GM12878 (cell line): ENCODE results near the gene KMT2E. TPM values are rescaled to one million over a fixed set of nuclear protein-coding genes. Genes with fewer than 3 reads are reported as not detected.

Source experiments
- ATF2 ChIP-seq: IDR thresholded peaks from 2 replicates; pipeline ENCODE4 v1.6.1; 2012; ENCODE audit warnings: low read length, inconsistent platforms
- BCLAF1 ChIP-seq: fragments of 450-650 bp; IDR thresholded peaks from 2 replicates; pipeline ENCODE4 v1.6.1; 2017; ENCODE audit warnings: antibody characterized with exemption, mild to moderate bottlenecking, moderate library complexity
- CREM ChIP-seq: IDR thresholded peaks from 2 replicates; pipeline ENCODE4 v1.6.1; 2014; ENCODE audit warnings: antibody characterized with exemption, low read depth
- EED ChIP-seq: sonication (generic); IDR thresholded peaks from 2 replicates; pipeline ENCODE4 v1.6.1; 2016; ENCODE audit warnings: antibody characterized with exemption, low read depth
- EGR1 ChIP-seq, 2 experiments: IDR thresholded peaks; 1 replicate in 1 of 2; 2 replicates in 1 of 2; pipeline ENCODE4 v1.6.1; 2011 to 2012; ENCODE audit warnings: low read depth in 2 of 2, low read length in 2 of 2, borderline replicate concordance in 1 of 2, mild to moderate bottlenecking in 1 of 2, moderate library complexity in 1 of 2
- EZH2 ChIP-seq: IDR thresholded peaks from 2 replicates; pipeline ENCODE4 v1.6.1; 2012; ENCODE audit warnings: low read depth, mild to moderate bottlenecking, control low read depth, inconsistent platforms, low read length, borderline replicate concordance; ENCODE audit not compliant: control insufficient read depth
- FOS ChIP-seq: IDR thresholded peaks from 3 replicates; pipeline ENCODE4 v1.6.1; 2011; ENCODE audit warnings: borderline replicate concordance; ENCODE audit not compliant: insufficient read length; ENCODE audit errors: extremely low read depth
- MLLT1 ChIP-seq: fragments of 450-650 bp; IDR thresholded peaks from 2 replicates; pipeline ENCODE4 v1.6.1; 2016; ENCODE audit warnings: mild to moderate bottlenecking
- NR2F1 ChIP-seq: fragments of 450-650 bp; conservative IDR thresholded peaks from 2 replicates; pipeline ENCODE4 v1.6.1; 2017; ENCODE audit warnings: mild to moderate bottlenecking
- PAX5 ChIP-seq: IDR thresholded peaks from 2 replicates; pipeline ENCODE4 v1.6.1; 2011; ENCODE audit warnings: low read depth, low read length, borderline replicate concordance
- PBX3 ChIP-seq: IDR thresholded peaks from 2 replicates; pipeline ENCODE4 v1.6.1; 2011; ENCODE audit warnings: mild to moderate bottlenecking, low read depth, low read length, moderate library complexity; ENCODE audit not compliant: insufficient replicate concordance
- PML ChIP-seq: IDR thresholded peaks from 2 replicates; pipeline ENCODE4 v1.6.1; 2012; ENCODE audit warnings: low read length, inconsistent platforms
- POLR2A ChIP-seq: IDR thresholded peaks from 2 replicates; pipeline ENCODE4 v1.6.1; 2011; ENCODE audit warnings: low read depth, mild to moderate bottlenecking, low read length
- POLR2AphosphoS2 ChIP-seq: IDR thresholded peaks from 2 replicates; pipeline ENCODE4 v1.6.1; 2011; ENCODE audit warnings: low read depth, mild to moderate bottlenecking, low read length, improper control_type of control experiment, moderate library complexity
- RAD51 ChIP-seq: fragments of 450-650 bp; IDR thresholded peaks from 2 replicates; pipeline ENCODE4 v1.6.1; 2016; ENCODE audit warnings: moderate library complexity, mild to moderate bottlenecking, inconsistent platforms
- RB1 ChIP-seq: fragments of 450-650 bp; formaldehyde crosslinking; IDR thresholded peaks from 2 replicates; pipeline ENCODE4 v1.6.1; 2017; ENCODE audit warnings: mild to moderate bottlenecking, borderline replicate concordance
- SRF ChIP-seq, 2 experiments: IDR thresholded peaks; 2 replicates each; pipeline ENCODE4 v1.6.1; 2011; ENCODE audit warnings: low read depth in 2 of 2, low read length in 2 of 2, mild to moderate bottlenecking in 1 of 2, moderate library complexity in 1 of 2
- STAT3 ChIP-seq: IDR thresholded peaks from 2 replicates; pipeline ENCODE4 v1.6.1; 2011; ENCODE audit warnings: low read depth, low read length, improper control_type of control experiment
- ZNF592 ChIP-seq: fragments of 450-650 bp; IDR thresholded peaks from 2 replicates; pipeline ENCODE4 v1.6.1; 2017; ENCODE audit warnings: mild to moderate bottlenecking, moderate library complexity
- polyA plus RNA-seq, 11 experiments: library from polyadenylated mRNA; depleted of rRNA in 4 of 11; unstranded in 6 of 11; stranded (reverse) in 5 of 11; fragments of >200 nt; fragmentation: Nextera tagmentation in 4 of 11; fragmentation: Illumina TruSeq in 1 of 11; extraction: Ambion mirVana in 4 of 11; extraction: Trizol in 1 of 11; gene quantifications; 1 replicate in 1 of 11; 2 replicates in 10 of 11; pipeline versions ENCODE4 v1.2.1 to v1.2.3, GENCODE V29; 2011 to 2016; ENCODE audit warnings: inconsistent platforms in 2 of 11, missing spikeins in 2 of 11, low read depth in 1 of 11
- total RNA-seq, 4 experiments: library from RNA; depleted of rRNA in 3 of 4; stranded (reverse); fragments of >200 nt in 3 of 4; fragmentation: Illumina TruSeq in 1 of 4; extraction: Trizol in 1 of 4; gene quantifications; 2 replicates each; pipeline versions ENCODE4 v1.2.1 to v1.2.3, GENCODE V29; 2013 to 2021

Gene KMT2E
- total and polyA plus RNA-seq, 10 of the 15 experiments (the other 5 are each of a cell fraction or from before 2014, with no cell fraction given) = 13.2 to 68.1 (median 34.1) TPM

- TF ChIP-seq SRF (IDR thresholded peaks at IDR 0.05; ENCODE audit: low read depth in 2 of 2, low read length in 2 of 2) (peak in 1 of 2 experiments; percentile 23; a peak in 1 of 4 replicates), EED (peak; percentile 96), PAX5 (peak; percentile 98), RAD51 (peak; percentile 92), BCLAF1 (no peak), POLR2A (peak; percentile 82), EGR1 (IDR thresholded peaks at IDR 0.05; ENCODE audit: borderline replicate concordance in 1 of 2, low read depth in 2 of 2, low read length in 2 of 2) (peak; percentile 15 to 93), POLR2AphosphoS2 (peak; percentile 97), FOS (peak; percentile 68), PML (no peak), NR2F1 (peak; percentile 75; the same call in 1 of the 2 replicates), EZH2 (no peak), ATF2 (no peak), PBX3 (peak; percentile 60), STAT3 (no peak), CREM (peak; percentile 93), ZNF592 (no peak; the same call in 1 of the 2 replicates), RB1 (no peak; the same call in 1 of the 2 replicates), MLLT1 (peak; percentile 86; the same call in 1 of the 2 replicates)
These were observed 1.3 kb upstream of the KMT2E start (continued) for GRCh38 chr7:105012503-105013220.
